Measurements from ENCODE around the gene RSPH6A. TPM values are rescaled to one million over a fixed set of nuclear protein-coding genes. Genes with fewer than 3 reads are reported as not detected.

Gene RSPH6A
- total and polyA plus RNA-seq, 2 donors (not counting 1 experiment from before 2014, with no cell fraction given), result 0.17 TPM; not detected in 1

GRCh38 chr19:45812297-45812696 is 2.8 kb downstream of the RSPH6A start:
- no peak overlapping the region for H3K27ac ChIP-seq (ENCODE audit: insufficient read depth, low read length)

GRCh38 chr19:45809643-45810159 is 5.4 kb downstream of the RSPH6A start:
- DNase-seq (ENCODE audit: low read depth in 2 of 2), result peak; percentile 77 to 81
- no peaks in the 10 kb centered on the region for H3K36me3 ChIP-seq (ENCODE audit: control insufficient read depth, insufficient read depth, low read length)
- H3K4me1 ChIP-seq (ENCODE audit: control insufficient read depth, extremely low read depth, insufficient read depth, low read length), result peaks cover 12% of the 10 kb centered on the region
- peak overlapping the region; percentile 44 for H3K27ac ChIP-seq (ENCODE audit: insufficient read depth, low read length)
- no peak for TF ChIP-seq CTCF (conservative IDR thresholded peaks at IDR 0.05 in 1 of 2, IDR thresholded peaks at IDR 0.05 in 1 of 2; ENCODE audit: low read depth in 1 of 2, low read length in 2 of 2)
- TF ChIP-seq EZH2 (IDR thresholded peaks at IDR 0.05; ENCODE audit: low read length, missing control alignments), result no peak
- no peaks in the 10 kb centered on the region for H3K27me3 ChIP-seq (ENCODE audit: control insufficient read depth, insufficient read depth, low read length)
- H3K4me2 ChIP-seq (ENCODE audit: extremely low read depth, insufficient read depth, low read length), result peak overlapping the region; percentile 44
- H3K9me3 ChIP-seq (ENCODE audit: control insufficient read depth, insufficient read depth, low read depth, low read length), result no peaks in the 10 kb centered on the region
- no peak overlapping the region for H2AFZ ChIP-seq (ENCODE audit: low read length)
- H3K9ac ChIP-seq (ENCODE audit: insufficient read depth, low read length), result no peak overlapping the region
- H3K79me2 ChIP-seq (ENCODE audit: control insufficient read depth, insufficient read depth, low read length), result no peaks in the 10 kb centered on the region
- H3K4me3 ChIP-seq (replicated peaks in 1 of 4; ENCODE audit: control extremely low read depth in 1 of 4, insufficient read depth in 1 of 4, low read depth in 3 of 4, low read length in 4 of 4), result no peak overlapping the region
- no peaks in the 10 kb centered on the region for H4K20me1 ChIP-seq (ENCODE audit: control insufficient read depth, extremely low read depth, insufficient read depth, low read length)

More at GRCh38 chr19:45812297-45812696, 2.8 kb downstream of the RSPH6A start:
- H3K27me3 ChIP-seq (ENCODE audit: control insufficient read depth, insufficient read depth, low read length), result no peaks in the 10 kb centered on the region
- no peak overlapping the region for H3K4me3 ChIP-seq (replicated peaks in 1 of 4; ENCODE audit: control extremely low read depth in 1 of 4, insufficient read depth in 1 of 4, low read depth in 3 of 4, low read length in 4 of 4)
- no peak overlapping the region for H3K4me2 ChIP-seq (ENCODE audit: extremely low read depth, insufficient read depth, low read length)
- no peaks in the 10 kb centered on the region for H3K79me2 ChIP-seq (ENCODE audit: control insufficient read depth, insufficient read depth, low read length)
- DNase-seq (ENCODE audit: low read depth in 2 of 2), result peak in 1 of 2 donors; percentile 14
- H3K9me3 ChIP-seq (ENCODE audit: control insufficient read depth, insufficient read depth, low read depth, low read length), result no peaks in the 10 kb centered on the region
- H2AFZ ChIP-seq (ENCODE audit: low read length), result no peak overlapping the region
- H4K20me1 ChIP-seq (ENCODE audit: control insufficient read depth, extremely low read depth, insufficient read depth, low read length), result no peaks in the 10 kb centered on the region
- peaks cover 10% of the 10 kb centered on the region for H3K4me1 ChIP-seq (ENCODE audit: control insufficient read depth, extremely low read depth, insufficient read depth, low read length)
- H3K36me3 ChIP-seq (ENCODE audit: control insufficient read depth, insufficient read depth, low read length), result no peaks in the 10 kb centered on the region
- no peak for TF ChIP-seq CTCF (conservative IDR thresholded peaks at IDR 0.05 in 1 of 2, IDR thresholded peaks at IDR 0.05 in 1 of 2; ENCODE audit: low read depth in 1 of 2, low read length in 2 of 2)
- TF ChIP-seq EZH2 (IDR thresholded peaks at IDR 0.05; ENCODE audit: low read length, missing control alignments), result no peak
- H3K9ac ChIP-seq (ENCODE audit: insufficient read depth, low read length), result no peak overlapping the region

GRCh38 chr19:45805719-45806118 is 9.4 kb downstream of the RSPH6A start:
- Histone ChIP-seq H3K27ac (ENCODE audit: insufficient read depth, low read length) (no peak overlapping the region), H2AFZ (ENCODE audit: low read length) (no peak overlapping the region), H3K36me3 (ENCODE audit: control insufficient read depth, insufficient read depth, low read length) (no peaks in the 10 kb centered on the region), H3K27me3 (ENCODE audit: control insufficient read depth, insufficient read depth, low read length) (no peaks in the 10 kb centered on the region), H4K20me1 (ENCODE audit: control insufficient read depth, extremely low read depth, insufficient read depth, low read length) (no peaks in the 10 kb centered on the region), H3K4me1 (ENCODE audit: control insufficient read depth, extremely low read depth, insufficient read depth, low read length) (peaks cover 12% of the 10 kb centered on the region), H3K9me3 (ENCODE audit: control insufficient read depth, insufficient read depth, low read depth, low read length) (no peaks in the 10 kb centered on the region), H3K4me2 (ENCODE audit: extremely low read depth, insufficient read depth, low read length) (no peak overlapping the region), H3K79me2 (ENCODE audit: control insufficient read depth, insufficient read depth, low read length) (no peaks in the 10 kb centered on the region), H3K9ac (ENCODE audit: insufficient read depth, low read length) (no peak overlapping the region), H3K4me3 (replicated peaks in 1 of 4; ENCODE audit: control extremely low read depth in 1 of 4, insufficient read depth in 1 of 4, low read depth in 3 of 4, low read length in 4 of 4) (no peak overlapping the region)
- no peak for TF ChIP-seq EZH2 (IDR thresholded peaks at IDR 0.05; ENCODE audit: low read length, missing control alignments)
- no peak for TF ChIP-seq CTCF (conservative IDR thresholded peaks at IDR 0.05 in 1 of 2, IDR thresholded peaks at IDR 0.05 in 1 of 2; ENCODE audit: low read depth in 1 of 2, low read length in 2 of 2)
- no peak for DNase-seq (ENCODE audit: low read depth in 2 of 2)

Measured in fibroblast of lung (primary cell).